C4-2B (cell line): Measurements from ENCODE around the gene CRAT.

Experiments
- ZFX ChIP-seq: fragments of 450-650 bp; IDR thresholded peaks from 2 replicates; pipeline ENCODE4 v1.6.1; 2017
- TF ChIP-seq, protein P1 (sequence below): fragments of 450-650 bp; conservative IDR thresholded peaks from 2 replicates; pipeline ENCODE4 v1.5.1; 2017; ENCODE audit warnings: mild to moderate bottlenecking

GRCh38 chr9:129089246-129089645 lies 21.3 kb downstream of the CRAT start:
- TF ChIP-seq, protein P1, sequence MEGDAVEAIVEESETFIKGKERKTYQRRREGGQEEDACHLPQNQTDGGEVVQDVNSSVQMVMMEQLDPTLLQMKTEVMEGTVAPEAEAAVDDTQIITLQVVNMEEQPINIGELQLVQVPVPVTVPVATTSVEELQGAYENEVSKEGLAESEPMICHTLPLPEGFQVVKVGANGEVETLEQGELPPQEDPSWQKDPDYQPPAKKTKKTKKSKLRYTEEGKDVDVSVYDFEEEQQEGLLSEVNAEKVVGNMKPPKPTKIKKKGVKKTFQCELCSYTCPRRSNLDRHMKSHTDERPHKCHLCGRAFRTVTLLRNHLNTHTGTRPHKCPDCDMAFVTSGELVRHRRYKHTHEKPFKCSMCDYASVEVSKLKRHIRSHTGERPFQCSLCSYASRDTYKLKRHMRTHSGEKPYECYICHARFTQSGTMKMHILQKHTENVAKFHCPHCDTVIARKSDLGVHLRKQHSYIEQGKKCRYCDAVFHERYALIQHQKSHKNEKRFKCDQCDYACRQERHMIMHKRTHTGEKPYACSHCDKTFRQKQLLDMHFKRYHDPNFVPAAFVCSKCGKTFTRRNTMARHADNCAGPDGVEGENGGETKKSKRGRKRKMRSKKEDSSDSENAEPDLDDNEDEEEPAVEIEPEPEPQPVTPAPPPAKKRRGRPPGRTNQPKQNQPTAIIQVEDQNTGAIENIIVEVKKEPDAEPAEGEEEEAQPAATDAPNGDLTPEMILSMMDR = no peak
- no peak for TF ChIP-seq ZFX
